T-cell (primary cell): ENCODE results near the gene TRAFD1. TPM values are rescaled to one million over a fixed set of nuclear protein-coding genes. Genes with fewer than 3 reads are reported as not detected.

Source experiments
- ATAC-seq, 4 experiments: fragments of 200-7000 bp in 3 of 4; fragments of 150-1000 bp in 1 of 4; cut with Tn5 transposase; replicated peaks in 1 of 4; 1 replicate in 3 of 4; 2 replicates in 1 of 4; pipeline ENCODE4 v1.10.0; 2021; ENCODE audit warnings: moderate library complexity in 3 of 4, mild to moderate bottlenecking in 2 of 4, moderate number of reproducible peaks in 1 of 4
- CTCF ChIA-PET, 2 donors: fragments of 300-600 bp; sonication (Branson Sonifier 250); formaldehyde crosslinking; loops; one replicate each; lab custom pipeline; 2022; ENCODE audit warnings: antibody characterized with exemption in 2 of 2; lab: Charles Lee
- POLR2A ChIA-PET, 2 donors: fragments of 300-600 bp; sonication (Branson Sonifier 250); formaldehyde crosslinking; loops; one replicate each; lab custom pipeline; 2022; ENCODE audit warnings: antibody characterized with exemption in 2 of 2; lab: Charles Lee
- DNase-seq, 35 experiments: peaks; one replicate each; pipeline versions ENCODE4 v3.0.0 to v3.0.0-alpha.2; 2013 to 2023
- H3K27ac ChIP-seq: one replicate; pipeline ENCODE4 v1.5.1; 2013; ENCODE audit warnings: low read length
- H3K27me3 ChIP-seq, 2 experiments: replicated peaks in 1 of 2; 1 replicate in 1 of 2; 2 replicates in 1 of 2; pipeline versions ENCODE4 v1.6.1 to v1.7.0; 2013; ENCODE audit warnings: low read length in 1 of 2, mixed read lengths in 1 of 2; ENCODE audit not compliant: control insufficient read depth in 2 of 2, insufficient read depth in 2 of 2; ENCODE audit errors: extremely low read depth in 1 of 2
- H3K36me3 ChIP-seq, 2 donors: 1 replicate in 1 of 2; 2 replicates in 1 of 2; pipeline versions ENCODE4 v1.6.1 to v1.7.0; 2013; ENCODE audit warnings: low read length in 1 of 2; ENCODE audit not compliant: control insufficient read depth in 2 of 2, insufficient read depth in 1 of 2; ENCODE audit errors: extremely low read depth in 1 of 2
- H3K4me1 ChIP-seq, 2 experiments: 1 replicate in 1 of 2; 2 replicates in 1 of 2; pipeline versions ENCODE4 v1.6.1 to v1.7.0; 2013; ENCODE audit warnings: low read length in 2 of 2, mixed read lengths in 1 of 2; ENCODE audit not compliant: insufficient read depth in 2 of 2, control insufficient read depth in 1 of 2; ENCODE audit errors: extremely low read depth in 1 of 2
- H3K4me3 ChIP-seq, 2 donors: 1 replicate in 1 of 2; 2 replicates in 1 of 2; pipeline versions ENCODE4 v1.5.1 to v1.7.0; 2013; ENCODE audit warnings: mild to moderate bottlenecking in 2 of 2, low read length in 1 of 2, moderate library complexity in 1 of 2; ENCODE audit not compliant: control insufficient read depth in 1 of 2; ENCODE audit errors: extremely low read depth in 1 of 2
- H3K9me3 ChIP-seq: 2 replicates; pipeline ENCODE4 v1.7.0; 2013
- H3K27ac Mint-ChIP-seq, 2 donors: one replicate each; pipeline ENCODE4 v1.8.0; 2020 to 2021; ENCODE audit warnings: mild to moderate bottlenecking in 2 of 2, mixed read lengths in 2 of 2
- H3K27me3 Mint-ChIP-seq, 2 donors: one replicate each; pipeline ENCODE4 v1.8.0; 2021 to 2022; ENCODE audit warnings: mixed read lengths in 2 of 2
- H3K36me3 Mint-ChIP-seq: one replicate; pipeline ENCODE4 v1.8.0; 2021; ENCODE audit warnings: mixed read lengths
- H3K4me1 Mint-ChIP-seq, 3 donors: one replicate each; pipeline ENCODE4 v1.8.0; 2020 to 2022; ENCODE audit warnings: mixed read lengths in 3 of 3, mild to moderate bottlenecking in 1 of 3
- H3K4me3 Mint-ChIP-seq, 3 donors: one replicate each; pipeline ENCODE4 v1.8.0; 2020 to 2022; ENCODE audit warnings: mild to moderate bottlenecking in 3 of 3, mixed read lengths in 3 of 3, moderate library complexity in 3 of 3
- H3K9me3 Mint-ChIP-seq, 3 donors: one replicate each; pipeline ENCODE4 v1.8.0; 2020 to 2022; ENCODE audit warnings: mixed read lengths in 3 of 3
- WGBS: methylation state at CpG from one replicate; pipeline ENCODE4 v1.1.5; 2013; ENCODE audit warnings: missing lambda C conversion rate; ENCODE audit not compliant: insufficient coverage; 5-methylcytosine and 5-hydroxymethylcytosine counted together
- total RNA-seq, 35 experiments: library from RNA in 6 of 35; stranded (reverse) in 6 of 35; fragments of 120-200 nt in 1 of 35; gene quantifications; one replicate each; pipeline versions ENCODE4 v1.2.1 to v1.2.4 and lab custom pipeline; 2013 to 2026

The TRAFD1 gene
- total RNA-seq, 5 donors from 2014 or later (not counting 1 experiment from before 2014, with no cell fraction given), result 26.4 to 39.9 (median 36.9) TPM

DNA sequence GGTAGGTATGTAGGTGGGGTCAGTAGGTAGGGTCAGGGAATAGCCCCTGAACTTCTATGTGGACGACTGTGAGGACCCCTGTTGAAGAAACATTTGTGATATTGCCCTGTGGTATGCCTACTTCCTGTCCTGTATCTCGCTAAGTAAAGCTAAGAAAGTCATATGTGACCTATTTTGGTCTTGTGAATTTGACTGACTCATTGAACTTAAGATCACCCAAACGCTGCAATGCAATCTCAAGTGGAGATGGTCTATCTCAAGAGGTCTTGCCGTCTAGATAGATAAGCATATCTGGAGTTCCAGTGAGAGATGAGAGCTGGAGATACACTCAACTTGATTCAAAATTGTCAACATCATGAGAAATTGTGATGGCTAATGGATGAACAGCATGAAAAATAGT is 73.8 kb downstream of the TRAFD1 start:
- Histone ChIP-seq H3K4me1 (no peaks in the 10 kb centered on the region), H3K9me3 (no peaks in the 10 kb centered on the region), H3K27me3 (no peaks in the 10 kb centered on the region), H3K4me3 (no peak overlapping the region), H3K36me3 (peaks cover 10 to 41% of the 10 kb centered on the region in 2 donors), H3K27ac (no peak overlapping the region)
- CTCF ChIA-PET, result interaction anchor here (0.8 to 3.7 kb wide), 3 partner anchors 188 to 1768 kb away, joined by 3 to 29 read pairs (median 11); no protein-coding TSS in a partner anchor
- Mint-ChIP-seq H3K36me3 (peaks cover 34% of the 10 kb centered on the region), H3K27me3 (no peaks in the 10 kb centered on the region), H3K4me1 (peaks cover 0 to 6% (median 2%) of the 10 kb centered on the region in 3 donors), H3K4me3 (no peak overlapping the region), H3K9me3 (no peaks in the 10 kb centered on the region), H3K27ac (no peak overlapping the region)
- DNase-seq (no peak), ATAC-seq (no peak)
- POLR2A ChIA-PET, result no interaction called here
- 96% methylated on average over 3 of the region's 4 CpGs for WGBS

Other genes starting within 250 kb of the TRAFD1 start
- gene TMEM116, start 112.4 kb upstream of the TRAFD1 start, total RNA-seq, result 10 to 100 TPM; 16.0 to 27.2 (median 25.8) TPM
- gene ERP29, start 112.1 kb upstream of the TRAFD1 start, total RNA-seq, result 100 to 1,000 TPM; 114 to 175 (median 158) TPM
- gene NAA25, start 16.8 kb upstream of the TRAFD1 start, total RNA-seq, result 10 to 100 TPM; 25.0 to 41.6 (median 31.0) TPM